Fibroblast of pulmonary artery (primary cell): ENCODE measurements around the gene SCO2.

ENCODE experiments used
- DNase-seq: peaks from one replicate; pipeline ENCODE4 v3.0.0-alpha.2; 2010; ENCODE audit warnings: low read depth
- H3K4me3 ChIP-seq: replicated peaks from 2 replicates; pipeline ENCODE4 v1.5.1; 2011; ENCODE audit warnings: low read depth, mild to moderate bottlenecking, control low read depth, low read length, moderate library complexity
- CTCF ChIP-seq: IDR thresholded peaks from 2 replicates; pipeline ENCODE4 v1.5.1; 2011; ENCODE audit warnings: mild to moderate bottlenecking, control low read depth, low read length, inconsistent platforms; ENCODE audit errors: missing control alignments

SCO2 gene

GRCh38 chr22:50481045-50481439, 44.4 kb downstream of the SCO2 start:
- DNase-seq: no peak
- no peak for TF ChIP-seq CTCF
- peak overlapping the region; percentile 64 for H3K4me3 ChIP-seq

DNA sequence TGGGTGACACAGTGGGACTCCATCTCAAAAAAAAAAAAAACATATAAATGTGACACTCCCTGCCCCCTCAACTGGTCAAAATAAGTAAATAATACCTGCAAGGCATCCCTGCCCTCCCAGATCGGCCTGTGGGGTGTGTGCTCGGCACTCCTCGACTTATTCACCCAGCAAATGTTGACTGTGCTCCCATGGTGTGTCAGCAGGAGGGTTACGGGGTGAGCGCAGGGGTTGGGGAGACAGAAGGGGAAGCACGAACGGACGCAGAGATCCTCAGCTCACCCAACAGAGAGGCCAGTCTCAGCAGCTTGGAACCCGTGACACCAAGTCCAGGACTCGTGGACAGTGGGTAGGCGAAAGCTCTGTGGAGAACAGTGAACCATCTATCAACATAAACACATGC, 45.7 kb downstream of the SCO2 start:
- no peak for DNase-seq
- H3K4me3 ChIP-seq: no peak overlapping the region
- TF ChIP-seq CTCF: no peak

DNA sequence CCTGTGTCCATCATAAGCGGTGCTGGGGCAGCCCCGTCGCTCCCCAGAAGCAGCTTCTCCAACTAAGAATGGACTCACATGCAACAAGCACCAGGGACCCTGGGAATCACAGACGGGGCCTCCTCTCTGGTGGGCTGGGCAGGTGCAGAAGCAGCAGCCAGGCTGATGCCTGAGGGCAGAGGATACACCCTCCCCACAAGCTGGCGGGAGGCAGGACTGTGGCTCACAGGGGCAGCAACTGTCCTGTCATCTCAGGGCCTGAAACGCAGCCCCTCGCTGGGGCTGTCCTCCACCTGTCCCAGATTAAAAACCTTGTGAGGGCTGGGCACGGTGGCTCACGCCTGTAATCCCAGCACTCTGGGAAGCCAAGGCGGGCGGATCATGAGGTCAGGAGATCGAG, 47.5 kb downstream of the SCO2 start:
- no peak for DNase-seq
- TF ChIP-seq CTCF: no peak
- no peak overlapping the region for H3K4me3 ChIP-seq

GRCh38 chr22:50476868-50477267, 48.5 kb downstream of the SCO2 start:
- H3K4me3 ChIP-seq: no peak overlapping the region
- TF ChIP-seq CTCF: no peak
- DNase-seq: no peak

- no peak overlapping the region for H3K4me3 ChIP-seq
- no peak for DNase-seq
- TF ChIP-seq CTCF: no peak
Measured at GRCh38 chr22:50475652-50476002, 49.8 kb downstream of the SCO2 start.

DNA sequence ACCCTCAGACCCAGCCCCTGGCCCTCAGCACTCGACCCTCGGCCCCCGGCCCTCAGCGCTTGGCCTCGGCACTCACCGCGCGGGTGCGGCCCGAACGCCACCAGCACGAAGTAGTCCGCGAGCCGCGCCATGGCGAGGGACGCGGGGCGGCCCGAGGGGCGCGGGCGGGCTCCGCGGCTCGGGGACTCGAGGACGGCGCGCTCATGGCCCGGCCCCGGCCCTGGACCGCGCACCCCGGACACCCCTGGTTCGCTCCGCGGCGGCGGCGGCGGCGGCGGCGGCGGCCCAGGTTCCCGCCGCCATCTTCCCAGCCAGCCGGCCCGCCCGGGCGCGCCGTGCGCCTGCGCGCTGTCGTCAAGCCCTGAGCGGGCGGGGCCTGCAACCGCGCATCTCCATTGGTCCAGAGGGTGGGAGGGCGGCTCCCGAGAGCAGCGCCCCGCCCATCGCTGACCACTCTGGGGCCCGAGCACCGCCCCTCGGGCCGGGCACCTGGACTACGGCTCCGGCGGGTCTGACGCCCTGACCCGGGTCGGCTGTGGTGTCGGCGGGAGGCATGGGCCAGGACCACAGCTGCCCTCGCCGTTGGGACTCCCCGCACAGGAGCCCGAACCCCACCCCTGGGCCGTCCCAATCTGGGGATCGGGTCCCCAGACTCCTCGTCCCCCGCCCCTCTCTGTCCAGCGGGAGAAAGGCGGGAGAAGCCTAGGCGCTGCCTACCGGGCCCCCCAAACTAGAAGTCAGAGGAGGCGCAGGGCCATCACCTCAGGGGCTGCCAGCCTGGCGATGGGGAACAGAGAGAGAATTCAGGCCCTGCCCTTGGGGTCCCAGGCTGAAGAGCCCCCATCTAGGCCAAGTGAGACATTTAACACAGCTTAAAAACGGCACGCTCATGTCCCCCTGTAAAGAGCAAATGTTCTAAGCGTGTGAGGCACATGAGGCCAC, 50.4 kb downstream of the SCO2 start, which contains the start of gene SBF1:
TSS of gene SBF1 (minus strand) at position 326 of the 942 bp plus-strand sequence. CDS start at position 131, 195 bp downstream.
- TF ChIP-seq CTCF: no peak
- DNase-seq: peak; percentile 88
- peak within 1 kb of the TSS; percentile 57 for H3K4me3 ChIP-seq
